ENCODE data around the gene BET1.

GRCh38 chr7:93987297-93987696 is 16.9 kb downstream of the BET1 start:
- no peak for TF ChIP-seq CTCF (IDR thresholded peaks at IDR 0.05)
- TF ChIP-seq REST (IDR thresholded peaks at IDR 0.05) = no peak
- TF ChIP-seq MAX (IDR thresholded peaks at IDR 0.05) = no peak
- TF ChIP-seq USF2 (IDR thresholded peaks at IDR 0.05) = no peak
- TF ChIP-seq HMGXB4 (CRISPR knock-in tag; IDR thresholded peaks at IDR 0.05; ENCODE audit: borderline replicate concordance) = no peak
- TF ChIP-seq TP53 (CRISPR knock-in tag; IDR thresholded peaks at IDR 0.05) = no peak
- no peak for TF ChIP-seq POLR2A (IDR thresholded peaks at IDR 0.05; ENCODE audit: low read length)
- TF ChIP-seq CHD2 (IDR thresholded peaks at IDR 0.05; ENCODE audit: low read length, partially characterized antibody) = no peak
- no peak for TF ChIP-seq SMC3 (IDR thresholded peaks at IDR 0.05)
- no peak for TF ChIP-seq BCL3 (IDR thresholded peaks at IDR 0.05)
- TF ChIP-seq ELK1 (IDR thresholded peaks at IDR 0.05; ENCODE audit: low read depth, low read length) = no peak

All from A549 (cell line).